Measurements from ENCODE around the gene ST6GALNAC1.

GRCh38 chr17:76685846-76686245 is 42.3 kb upstream of the ST6GALNAC1 start:
- TF ChIP-seq CTCF (IDR thresholded peaks at IDR 0.05) (no peak), POLR2A (IDR thresholded peaks at IDR 0.05) (no peak)

Measured in ovary (tissue), 3 donors.